ENCODE measurements around the gene ISG20L2.

DNA sequence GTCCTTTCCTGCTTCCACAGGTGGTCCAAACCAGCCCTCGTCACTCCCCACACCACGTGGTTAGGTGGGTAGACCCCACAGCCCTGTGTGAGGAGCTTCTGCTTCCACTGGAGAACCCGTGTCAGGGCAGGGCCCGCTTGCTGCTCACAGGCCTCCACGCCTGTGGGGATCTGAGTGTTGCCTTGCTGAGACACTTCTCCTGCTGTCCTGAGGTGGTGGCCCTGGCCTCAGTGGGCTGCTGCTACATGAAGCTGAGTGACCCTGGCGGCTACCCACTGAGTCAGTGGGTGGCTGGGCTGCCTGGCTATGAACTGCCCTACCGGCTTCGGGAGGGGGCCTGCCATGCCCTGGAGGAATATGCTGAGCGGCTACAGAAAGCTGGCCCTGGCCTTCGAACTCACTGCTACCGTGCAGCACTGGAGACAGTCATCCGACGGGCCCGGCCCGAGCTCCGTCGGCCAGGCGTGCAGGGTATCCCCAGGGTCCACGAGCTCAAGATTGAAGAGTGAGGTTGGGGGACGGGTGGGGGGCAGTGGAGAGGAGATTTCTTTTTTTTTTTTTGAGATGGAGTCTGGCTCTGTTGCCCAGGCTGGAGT is 5.5 kb upstream of the ISG20L2 start:
- TF ChIP-seq, protein P1, sequence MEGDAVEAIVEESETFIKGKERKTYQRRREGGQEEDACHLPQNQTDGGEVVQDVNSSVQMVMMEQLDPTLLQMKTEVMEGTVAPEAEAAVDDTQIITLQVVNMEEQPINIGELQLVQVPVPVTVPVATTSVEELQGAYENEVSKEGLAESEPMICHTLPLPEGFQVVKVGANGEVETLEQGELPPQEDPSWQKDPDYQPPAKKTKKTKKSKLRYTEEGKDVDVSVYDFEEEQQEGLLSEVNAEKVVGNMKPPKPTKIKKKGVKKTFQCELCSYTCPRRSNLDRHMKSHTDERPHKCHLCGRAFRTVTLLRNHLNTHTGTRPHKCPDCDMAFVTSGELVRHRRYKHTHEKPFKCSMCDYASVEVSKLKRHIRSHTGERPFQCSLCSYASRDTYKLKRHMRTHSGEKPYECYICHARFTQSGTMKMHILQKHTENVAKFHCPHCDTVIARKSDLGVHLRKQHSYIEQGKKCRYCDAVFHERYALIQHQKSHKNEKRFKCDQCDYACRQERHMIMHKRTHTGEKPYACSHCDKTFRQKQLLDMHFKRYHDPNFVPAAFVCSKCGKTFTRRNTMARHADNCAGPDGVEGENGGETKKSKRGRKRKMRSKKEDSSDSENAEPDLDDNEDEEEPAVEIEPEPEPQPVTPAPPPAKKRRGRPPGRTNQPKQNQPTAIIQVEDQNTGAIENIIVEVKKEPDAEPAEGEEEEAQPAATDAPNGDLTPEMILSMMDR (IDR thresholded peaks at IDR 0.05; ENCODE audit: low read length), result no peak
- no peak for TF ChIP-seq EZH2 (optimal IDR thresholded peaks at IDR 0.05; ENCODE audit: low read depth, low read length)

Data from MM.1S (cell line).